A549 (cell line): ENCODE data around the gene PLCB4. TPM values are rescaled to one million over a fixed set of nuclear protein-coding genes. Genes with fewer than 3 reads are reported as not detected.
A peak's percentile ranks its signal among the peaks of the same experiment; 100 is the strongest.

Source experiments
- ATAC-seq, 2 experiments: fragments of 200-7000 bp in 1 of 2; fragments of >200 bp in 1 of 2; cut with Nextera tagmentation in 1 of 2; cut with Tn5 transposase in 1 of 2; 3 replicates each; pipeline versions ENCODE4 v1.8.0 to v1.9.1; 2018 to 2020; ENCODE audit warnings: mild to moderate bottlenecking in 1 of 2, moderate library complexity in 1 of 2
- CTCF ChIA-PET: fragments of 300-600 bp; sonication (Branson Sonifier 250); formaldehyde crosslinking; extraction: SDS; loops from one replicate; lab custom pipeline; 2021; ENCODE audit warnings: antibody characterized with exemption, inconsistent platforms; lab: Yijun Ruan, JAX
- POLR2A ChIA-PET: fragments of 350-600 bp; formaldehyde crosslinking; extraction: SDS; loops from one replicate; lab custom pipeline; 2021; ENCODE audit warnings: antibody characterized with exemption, inconsistent platforms; lab: Yijun Ruan, JAX
- DNase-seq, 2 experiments: peaks; one replicate each; pipeline versions ENCODE4 v3.0.0 to v3.0.0-alpha.2; 2011 to 2016; ENCODE audit warnings: low read depth in 1 of 2, low spot score in 1 of 2
- FAIRE-seq: peaks from 2 replicates; lab custom pipeline; 2011; peaks lifted over from hg19 to GRCh38; lab: Jason Lieb, UNC
- H3K27ac ChIP-seq, 2 experiments: fragments of >200 bp; sonication (Bioruptor Twin); formaldehyde crosslinking; 3 replicates each; pipeline ENCODE4 v1.5.1; 2016 to 2017
- H3K4me1 ChIP-seq: fragments of >200 bp; sonication (Bioruptor Twin); formaldehyde crosslinking; 3 replicates; pipeline ENCODE4 v1.6.1; 2016
- H3K4me2 ChIP-seq: fragments of >200 bp; sonication (Bioruptor Twin); formaldehyde crosslinking; 3 replicates; pipeline ENCODE4 v1.6.1; 2016
- H3K4me3 ChIP-seq: fragments of >200 bp; sonication (Bioruptor Twin); formaldehyde crosslinking; 3 replicates; pipeline ENCODE4 v1.5.1; 2016
- H3K9me3 ChIP-seq: fragments of >200 bp; sonication (Bioruptor Twin); formaldehyde crosslinking; 3 replicates; pipeline ENCODE4 v1.6.1; 2016
- CHD2 ChIP-seq: fragments of 150-350 bp; IDR thresholded peaks from 2 replicates; pipeline ENCODE4 v1.6.1; 2014; ENCODE audit warnings: low read length; ENCODE audit not compliant: partially characterized antibody
- CHD4 ChIP-seq: fragments of 200-600 bp; sonication (generic); IDR thresholded peaks from 2 replicates; pipeline ENCODE4 v1.6.1; 2016; ENCODE audit warnings: antibody characterized with exemption, mild to moderate bottlenecking, borderline replicate concordance
- EP300 ChIP-seq, 2 experiments: fragments of >200 bp; sonication (Bioruptor Twin); formaldehyde crosslinking; IDR thresholded peaks; 2 replicates in 1 of 2; 3 replicates in 1 of 2; pipeline ENCODE4 v1.6.1; 2016 to 2017
- FOSL2 ChIP-seq, 2 experiments: fragments of 450-650 bp in 1 of 2; fragments of >200 bp in 1 of 2; sonication (Bioruptor Twin) in 1 of 2; formaldehyde crosslinking; IDR thresholded peaks; 2 replicates each; pipeline versions ENCODE4 v1.5.0 to v1.6.1; 2016 to 2020; ENCODE audit warnings: mild to moderate bottlenecking in 1 of 2, moderate library complexity in 1 of 2
- FOXS1 ChIP-seq: fragments of 250-450 bp; sonication (Bioruptor Pico); IDR thresholded peaks from 2 replicates; pipeline ENCODE4 v1.5.0; 2020; ENCODE audit warnings: mild to moderate bottlenecking, moderate library complexity
- HEYL ChIP-seq: fragments of 250-450 bp; sonication (Bioruptor Pico); IDR thresholded peaks from 2 replicates; pipeline ENCODE4 v1.8.0; 2021; ENCODE audit warnings: mild to moderate bottlenecking, moderate library complexity
- HOXA7 ChIP-seq: fragments of 250-450 bp; sonication (Bioruptor Pico); IDR thresholded peaks from 2 replicates; pipeline ENCODE4 v1.5.0; 2020; ENCODE audit warnings: mild to moderate bottlenecking, moderate library complexity
- HOXB5 ChIP-seq: fragments of 250-450 bp; sonication (Bioruptor Pico); IDR thresholded peaks from 2 replicates; pipeline ENCODE4 v1.5.0; 2020; ENCODE audit warnings: mild to moderate bottlenecking, moderate library complexity
- JUN ChIP-seq, 2 experiments: fragments of >200 bp; sonication (Bioruptor Twin); formaldehyde crosslinking; IDR thresholded peaks; 2 replicates in 1 of 2; 3 replicates in 1 of 2; pipeline ENCODE4 v1.6.1; 2016 to 2017
- JUNB ChIP-seq: fragments of >200 bp; sonication (Bioruptor Twin); formaldehyde crosslinking; IDR thresholded peaks from 2 replicates; pipeline ENCODE4 v1.6.1; 2016
- MAFK ChIP-seq: fragments of 450-650 bp; IDR thresholded peaks from 2 replicates; pipeline ENCODE4 v1.6.1; 2014; ENCODE audit not compliant: partially characterized antibody
- MAZ ChIP-seq: fragments of 150-350 bp; IDR thresholded peaks from 2 replicates; pipeline ENCODE4 v1.6.1; 2014; ENCODE audit warnings: antibody characterized with exemption, low read depth, low read length, borderline replicate concordance
- MYC ChIP-seq: IDR thresholded peaks from 2 replicates; pipeline ENCODE4 v1.6.1; 2012; ENCODE audit warnings: mild to moderate bottlenecking, inconsistent platforms, low read length, improper control_type of control experiment, borderline replicate concordance
- NPAS2 ChIP-seq: fragments of 250-450 bp; sonication (Bioruptor Pico); IDR thresholded peaks from 2 replicates; pipeline ENCODE4 v1.8.0; 2022; ENCODE audit warnings: mild to moderate bottlenecking, moderate library complexity, borderline replicate concordance
- RAD21 ChIP-seq, 2 experiments: fragments of >200 bp in 1 of 2; sonication (Bioruptor Twin) in 1 of 2; formaldehyde crosslinking in 1 of 2; IDR thresholded peaks in 1 of 2; conservative IDR thresholded peaks in 1 of 2; 2 replicates in 1 of 2; 3 replicates in 1 of 2; pipeline ENCODE4 v1.6.1; 2012 to 2018; ENCODE audit warnings: inconsistent platforms in 1 of 2
- RARB ChIP-seq: fragments of 250-450 bp; sonication (Bioruptor Pico); IDR thresholded peaks from 2 replicates; pipeline ENCODE4 v1.8.0; 2021; ENCODE audit warnings: mild to moderate bottlenecking, moderate library complexity
- RCOR1 ChIP-seq: fragments of 150-350 bp; IDR thresholded peaks from 2 replicates; pipeline ENCODE4 v1.6.1; 2014; ENCODE audit warnings: antibody characterized with exemption, low read length, low read depth
- RNF2 ChIP-seq: fragments of 200-600 bp; sonication (generic); IDR thresholded peaks from 2 replicates; pipeline ENCODE4 v1.6.1; 2016; ENCODE audit warnings: low read depth, mild to moderate bottlenecking, antibody characterized with exemption, moderate library complexity, borderline replicate concordance
- SMC3 ChIP-seq: fragments of >200 bp; sonication (Bioruptor Twin); formaldehyde crosslinking; IDR thresholded peaks from 3 replicates; pipeline ENCODE4 v1.6.1; 2018; ENCODE audit warnings: inconsistent platforms
- TFCP2L1 ChIP-seq: fragments of 250-450 bp; sonication (Bioruptor Pico); IDR thresholded peaks from 2 replicates; pipeline ENCODE4 v1.5.0; 2021; ENCODE audit warnings: mild to moderate bottlenecking
- TP53 ChIP-seq: fragments of 250-450 bp; sonication (Bioruptor Pico); IDR thresholded peaks from 2 replicates; pipeline ENCODE4 v1.5.0; 2021; ENCODE audit warnings: mild to moderate bottlenecking, moderate library complexity
- ZFP36 ChIP-seq: fragments of 450-650 bp; IDR thresholded peaks from 2 replicates; pipeline ENCODE4 v1.6.1; 2014; ENCODE audit warnings: borderline replicate concordance; ENCODE audit not compliant: partially characterized antibody
- ZSCAN20 ChIP-seq: fragments of 250-450 bp; sonication (Bioruptor Pico); IDR thresholded peaks from 2 replicates; pipeline ENCODE4 v1.8.0; 2022; ENCODE audit warnings: mild to moderate bottlenecking, moderate library complexity
- WGBS: methylation state at CpG from one replicate; pipeline ENCODE4 v1.1.6; 2017; ENCODE audit errors: missing lambda C conversion rate; 5-methylcytosine and 5-hydroxymethylcytosine counted together
- polyA plus RNA-seq, 4 experiments: library from polyadenylated mRNA; depleted of rRNA in 3 of 4; stranded (reverse); fragments of >200 nt; fragmentation: RNase III in 1 of 4; extraction: RNeasy Plus Mini Kit Qiagen cat#74134 plus additional on column Dnase treatment in 1 of 4; gene quantifications; 2 replicates in 3 of 4; 3 replicates in 1 of 4; pipeline ENCODE4 v1.2.3, GENCODE V29; 2011 to 2017
- TF ChIP-seq, protein P1 (sequence below): fragments of 200-600 bp; sonication (generic); IDR thresholded peaks from 2 replicates; pipeline ENCODE4 v1.6.1; 2016; ENCODE audit warnings: antibody characterized with exemption, mild to moderate bottlenecking, moderate library complexity
- TF ChIP-seq, protein P2 (sequence below): fragments of 250-450 bp; sonication (Bioruptor Pico); IDR thresholded peaks from 2 replicates; pipeline ENCODE4 v1.5.0; 2020; ENCODE audit warnings: low read depth, mild to moderate bottlenecking, moderate library complexity
- TF ChIP-seq, protein P3 (sequence below): IDR thresholded peaks from 2 replicates; pipeline ENCODE4 v1.6.1; 2012

Gene PLCB4
- polyA plus RNA-seq, 2 of the 4 experiments (the other 2 are of a cell fraction): 17.1 to 32.1 TPM

DNA sequence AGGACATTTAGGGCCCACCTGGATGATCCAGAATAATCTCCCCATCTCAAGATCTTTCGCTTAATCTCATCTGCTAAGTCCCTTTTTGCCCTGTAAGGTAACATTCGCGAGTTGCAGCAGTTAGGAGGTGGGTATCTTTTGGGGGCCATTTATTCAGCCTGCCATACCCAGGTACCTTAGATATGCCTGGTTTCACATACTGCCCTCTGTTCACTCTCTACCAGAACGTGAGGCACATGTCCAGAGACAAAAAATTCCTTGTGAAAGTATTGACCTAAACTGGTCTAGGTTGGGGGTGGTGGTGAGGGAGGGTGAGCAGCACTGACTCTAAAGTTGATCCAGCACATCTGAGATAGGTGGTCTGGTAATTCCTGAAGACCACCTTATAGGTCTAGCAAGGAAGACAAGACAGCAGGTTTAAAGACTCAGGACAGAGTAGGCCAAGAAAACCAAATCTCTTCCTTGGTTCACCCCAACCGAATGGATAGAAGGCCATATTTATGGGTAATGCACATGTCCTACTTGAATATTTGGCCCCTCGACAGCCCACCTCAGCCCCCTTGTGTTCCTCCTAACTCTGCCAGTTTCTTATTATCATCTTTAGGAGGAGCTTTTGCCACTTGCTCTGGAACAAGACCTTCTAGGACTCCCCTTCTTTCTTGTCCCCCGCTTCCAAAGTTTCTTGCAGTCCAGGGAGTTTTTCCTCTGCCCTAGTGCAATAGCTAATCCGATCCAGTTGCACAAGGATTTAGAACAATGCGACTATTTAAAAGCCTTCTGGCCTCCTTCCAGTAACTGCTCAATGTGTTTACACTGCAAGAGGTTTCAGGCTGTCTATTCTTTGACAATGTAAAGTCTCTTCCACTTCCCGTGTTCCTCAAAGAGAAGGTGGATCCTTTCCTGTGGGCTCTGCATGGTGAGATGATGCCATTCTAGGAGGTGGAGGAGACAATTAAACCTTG, 232.5 kb downstream of the PLCB4 start (continued):
- 0 out of 3 replicates have a peak, but pooled peaks have one; percentile 21 for TF ChIP-seq SMC3
- TF ChIP-seq HOXB5 (CRISPR knock-in tag): no peak
- TF ChIP-seq EP300 (IDR thresholded peaks at IDR 0.05): peak; percentile 60 to 62; a peak in 3 of 5 replicates
- TF ChIP-seq RCOR1: no peak
- no peak for TF ChIP-seq ZSCAN20 (CRISPR knock-in tag)
- TF ChIP-seq TFCP2L1 (CRISPR knock-in tag): no peak

DNA sequence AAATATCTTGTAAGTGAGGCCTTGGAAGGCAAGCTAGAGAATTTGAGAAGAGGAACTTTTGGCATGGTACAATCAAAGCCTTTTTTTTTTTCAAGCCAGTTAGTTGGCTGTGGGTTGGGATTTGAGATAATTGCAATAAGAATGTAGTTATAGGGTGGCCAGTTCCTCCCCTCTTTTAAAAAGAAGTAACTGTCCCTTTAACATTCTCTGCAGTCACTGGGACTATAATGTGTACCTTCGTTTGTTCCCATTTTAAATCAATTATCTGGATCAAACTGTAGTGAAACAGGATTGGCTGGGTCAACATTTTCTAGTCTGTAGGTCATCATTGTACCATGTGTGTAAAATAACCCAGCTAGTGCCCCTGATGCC, 233.2 kb downstream of the PLCB4 start:
- ChIA-PET CTCF (interaction anchor here (0.6 to 0.8 kb wide), 2 partner anchors 448 to 912 kb away, joined by 3 to 5 read pairs; no protein-coding TSS in a partner anchor), POLR2A (no interaction called here)
- Histone ChIP-seq H3K4me3 (no peak overlapping the region), H3K4me2 (peak overlapping the region; percentile 54), H3K9me3 (no peaks in the 10 kb centered on the region), H3K4me1 (peaks cover 66% of the 10 kb centered on the region), H3K27ac (peak overlapping the region; percentile 81 to 83)
- WGBS: 8% methylated on average over 1 of the region's 1 CpG
- FAIRE-seq (no peak), ATAC-seq (peak; percentile 29 to 32; a peak in 2 of 6 replicates), DNase-seq (no peak)
- TF ChIP-seq RNF2 (no peak), HOXA7 (CRISPR knock-in tag) (no peak), RCOR1 (no peak), RAD21 (conservative IDR thresholded peaks at IDR 0.05 in 1 of 2, IDR thresholded peaks at IDR 0.05 in 1 of 2) (0 out of 5 replicates have a peak, but pooled peaks of 1 of the 2 experiments have one; percentile 2)
- TF ChIP-seq, protein P1, sequence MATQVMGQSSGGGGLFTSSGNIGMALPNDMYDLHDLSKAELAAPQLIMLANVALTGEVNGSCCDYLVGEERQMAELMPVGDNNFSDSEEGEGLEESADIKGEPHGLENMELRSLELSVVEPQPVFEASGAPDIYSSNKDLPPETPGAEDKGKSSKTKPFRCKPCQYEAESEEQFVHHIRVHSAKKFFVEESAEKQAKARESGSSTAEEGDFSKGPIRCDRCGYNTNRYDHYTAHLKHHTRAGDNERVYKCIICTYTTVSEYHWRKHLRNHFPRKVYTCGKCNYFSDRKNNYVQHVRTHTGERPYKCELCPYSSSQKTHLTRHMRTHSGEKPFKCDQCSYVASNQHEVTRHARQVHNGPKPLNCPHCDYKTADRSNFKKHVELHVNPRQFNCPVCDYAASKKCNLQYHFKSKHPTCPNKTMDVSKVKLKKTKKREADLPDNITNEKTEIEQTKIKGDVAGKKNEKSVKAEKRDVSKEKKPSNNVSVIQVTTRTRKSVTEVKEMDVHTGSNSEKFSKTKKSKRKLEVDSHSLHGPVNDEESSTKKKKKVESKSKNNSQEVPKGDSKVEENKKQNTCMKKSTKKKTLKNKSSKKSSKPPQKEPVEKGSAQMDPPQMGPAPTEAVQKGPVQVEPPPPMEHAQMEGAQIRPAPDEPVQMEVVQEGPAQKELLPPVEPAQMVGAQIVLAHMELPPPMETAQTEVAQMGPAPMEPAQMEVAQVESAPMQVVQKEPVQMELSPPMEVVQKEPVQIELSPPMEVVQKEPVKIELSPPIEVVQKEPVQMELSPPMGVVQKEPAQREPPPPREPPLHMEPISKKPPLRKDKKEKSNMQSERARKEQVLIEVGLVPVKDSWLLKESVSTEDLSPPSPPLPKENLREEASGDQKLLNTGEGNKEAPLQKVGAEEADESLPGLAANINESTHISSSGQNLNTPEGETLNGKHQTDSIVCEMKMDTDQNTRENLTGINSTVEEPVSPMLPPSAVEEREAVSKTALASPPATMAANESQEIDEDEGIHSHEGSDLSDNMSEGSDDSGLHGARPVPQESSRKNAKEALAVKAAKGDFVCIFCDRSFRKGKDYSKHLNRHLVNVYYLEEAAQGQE: no peak

DNA sequence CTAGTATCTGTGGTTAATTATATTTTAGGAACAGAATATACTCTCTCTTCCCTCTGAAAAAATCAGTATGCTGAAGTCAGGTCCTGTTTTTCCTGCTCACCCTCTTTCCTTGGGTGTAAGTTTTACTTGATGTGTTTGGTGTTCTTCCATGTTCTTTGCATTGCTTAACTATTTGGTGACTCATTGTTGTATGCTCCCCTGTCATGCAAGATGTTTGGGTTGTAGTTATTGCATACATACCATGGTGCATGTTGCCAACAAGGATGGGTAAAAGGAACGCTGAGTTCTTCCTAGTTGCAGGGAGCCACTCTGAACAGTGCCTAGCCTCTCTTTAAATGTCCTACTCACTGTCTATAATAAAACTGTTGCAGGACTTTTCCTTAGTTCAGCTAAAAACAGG, 237.6 kb downstream of the PLCB4 start:
- CTCF ChIA-PET: interaction anchor here (0.9 to 2.6 kb wide), 3 partner anchors 38 to 453 kb away, joined by 3 to 8 read pairs (median 3); no protein-coding TSS in a partner anchor
- Histone ChIP-seq H3K4me2 (peak overlapping the region; percentile 55), H3K9me3 (no peaks in the 10 kb centered on the region), H3K4me3 (no peak overlapping the region), H3K4me1 (peaks cover 51% of the 10 kb centered on the region), H3K27ac (peak overlapping the region; percentile 72 to 81)
- DNase-seq (peak; percentile 49 to 62), ATAC-seq (peak; percentile 67 to 78), FAIRE-seq (peak; percentile 89)
- WGBS: 16% methylated on average over 1 of the region's 1 CpG
- POLR2A ChIA-PET: no interaction called here
- TF ChIP-seq, protein P2, sequence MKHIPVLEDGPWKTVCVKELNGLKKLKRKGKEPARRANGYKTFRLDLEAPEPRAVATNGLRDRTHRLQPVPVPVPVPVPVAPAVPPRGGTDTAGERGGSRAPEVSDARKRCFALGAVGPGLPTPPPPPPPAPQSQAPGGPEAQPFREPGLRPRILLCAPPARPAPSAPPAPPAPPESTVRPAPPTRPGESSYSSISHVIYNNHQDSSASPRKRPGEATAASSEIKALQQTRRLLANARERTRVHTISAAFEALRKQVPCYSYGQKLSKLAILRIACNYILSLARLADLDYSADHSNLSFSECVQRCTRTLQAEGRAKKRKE (CRISPR knock-in tag): no peak
- TF ChIP-seq TP53 (CRISPR knock-in tag) (no peak), RARB (CRISPR knock-in tag) (no peak), ZFP36 (no peak), CHD2 (no peak), MAZ (no peak), MAFK (no peak), HEYL (CRISPR knock-in tag) (no peak), CHD4 (no peak), JUN (IDR thresholded peaks at IDR 0.05) (peak in 1 of 2 experiments; percentile 40; a peak in 1 of 5 replicates), NPAS2 (CRISPR knock-in tag) (no peak), FOSL2 (IDR thresholded peaks at IDR 0.05) (peak; percentile 84), FOSL2 (CRISPR knock-in tag; IDR thresholded peaks at IDR 0.05) (peak; percentile 93), SMC3 (0 out of 3 replicates have a peak, but pooled peaks have one; percentile 26), ZSCAN20 (CRISPR knock-in tag) (no peak), FOXS1 (CRISPR knock-in tag) (no peak), JUNB (peak; percentile 68), MYC (no peak)
- TF ChIP-seq, protein P3, sequence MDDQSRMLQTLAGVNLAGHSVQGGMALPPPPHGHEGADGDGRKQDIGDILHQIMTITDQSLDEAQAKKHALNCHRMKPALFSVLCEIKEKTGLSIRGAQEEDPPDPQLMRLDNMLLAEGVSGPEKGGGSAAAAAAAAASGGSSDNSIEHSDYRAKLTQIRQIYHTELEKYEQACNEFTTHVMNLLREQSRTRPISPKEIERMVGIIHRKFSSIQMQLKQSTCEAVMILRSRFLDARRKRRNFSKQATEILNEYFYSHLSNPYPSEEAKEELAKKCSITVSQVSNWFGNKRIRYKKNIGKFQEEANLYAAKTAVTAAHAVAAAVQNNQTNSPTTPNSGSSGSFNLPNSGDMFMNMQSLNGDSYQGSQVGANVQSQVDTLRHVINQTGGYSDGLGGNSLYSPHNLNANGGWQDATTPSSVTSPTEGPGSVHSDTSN: no peak
